Right lobe of liver (tissue), 4 donors: Measurements from ENCODE around the gene TRIO.

Experiments
- POLR2A ChIP-seq: fragments of 450-650 bp; IDR thresholded peaks from one replicate; pipeline ENCODE4 v1.6.1; 2017; ENCODE audit warnings: antibody characterized with exemption, mild to moderate bottlenecking
- TF ChIP-seq, protein P1 (sequence below), 4 donors: fragments of 200-600 bp in 3 of 4; fragments of 450-650 bp in 1 of 4; IDR thresholded peaks; one replicate each; pipeline versions ENCODE4 v1.5.1 to v1.8.0; 2016 to 2022; ENCODE audit warnings: antibody characterized with exemption in 4 of 4, mild to moderate bottlenecking in 2 of 4
- donor health status: DM: no; HTN: no; CAD: no.
- donor health status: DM: no; HTN: no; CAD: no.
- donor health status: DM: no; HTN: yes; CAD: no.

DNA sequence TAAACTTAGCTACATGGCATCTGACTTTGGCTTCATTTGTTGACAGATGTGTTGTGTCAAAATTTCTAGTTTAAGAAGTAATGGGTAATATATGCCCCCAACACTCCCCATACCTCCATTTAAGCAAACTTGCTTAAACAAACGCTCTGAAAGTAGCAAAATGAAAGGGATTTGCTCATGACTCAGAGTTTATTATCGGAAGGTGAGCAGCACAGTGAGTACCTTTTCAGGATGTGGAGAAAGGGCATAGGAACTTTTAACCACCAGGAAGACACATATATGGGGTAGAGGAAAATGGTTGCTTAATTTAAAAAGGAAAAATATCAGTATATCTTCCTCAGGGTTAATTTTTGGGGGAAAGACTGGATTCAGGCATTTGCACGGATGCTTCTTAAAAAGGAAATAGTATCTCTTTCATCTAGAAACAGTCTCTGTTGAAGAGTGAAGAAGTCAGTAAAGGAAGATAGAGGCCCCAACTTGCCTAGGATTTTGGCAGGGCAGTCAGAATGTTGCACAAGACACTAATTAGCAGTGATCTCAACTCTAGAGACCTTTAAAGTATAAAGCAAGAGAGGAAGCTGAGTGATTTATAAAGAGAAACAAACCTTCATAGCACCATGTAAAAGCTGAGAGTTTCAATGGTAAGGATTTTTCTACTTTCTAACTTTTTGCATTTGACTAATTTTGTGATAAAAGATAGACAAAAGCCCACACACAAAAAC is 155.1 kb downstream of the TRIO start:
- TF ChIP-seq POLR2A = no peak
- TF ChIP-seq, protein P1, sequence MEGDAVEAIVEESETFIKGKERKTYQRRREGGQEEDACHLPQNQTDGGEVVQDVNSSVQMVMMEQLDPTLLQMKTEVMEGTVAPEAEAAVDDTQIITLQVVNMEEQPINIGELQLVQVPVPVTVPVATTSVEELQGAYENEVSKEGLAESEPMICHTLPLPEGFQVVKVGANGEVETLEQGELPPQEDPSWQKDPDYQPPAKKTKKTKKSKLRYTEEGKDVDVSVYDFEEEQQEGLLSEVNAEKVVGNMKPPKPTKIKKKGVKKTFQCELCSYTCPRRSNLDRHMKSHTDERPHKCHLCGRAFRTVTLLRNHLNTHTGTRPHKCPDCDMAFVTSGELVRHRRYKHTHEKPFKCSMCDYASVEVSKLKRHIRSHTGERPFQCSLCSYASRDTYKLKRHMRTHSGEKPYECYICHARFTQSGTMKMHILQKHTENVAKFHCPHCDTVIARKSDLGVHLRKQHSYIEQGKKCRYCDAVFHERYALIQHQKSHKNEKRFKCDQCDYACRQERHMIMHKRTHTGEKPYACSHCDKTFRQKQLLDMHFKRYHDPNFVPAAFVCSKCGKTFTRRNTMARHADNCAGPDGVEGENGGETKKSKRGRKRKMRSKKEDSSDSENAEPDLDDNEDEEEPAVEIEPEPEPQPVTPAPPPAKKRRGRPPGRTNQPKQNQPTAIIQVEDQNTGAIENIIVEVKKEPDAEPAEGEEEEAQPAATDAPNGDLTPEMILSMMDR (IDR thresholded peaks at IDR 0.05) = no peak
